GM19438 (cell line): ENCODE data around the gene MEGF6.

Experiments used
- ATAC-seq: cut with Tn5 transposase; IDR thresholded peaks from one replicate; pipeline ENCODE4 v1.9.1; 2021; ENCODE audit warnings: low read depth; ENCODE audit not compliant: unreplicated experiment

MEGF6 gene

GRCh38 chr1:3544040-3544977, 67.0 kb downstream of the MEGF6 start:
- no peak for ATAC-seq

- ATAC-seq = no peak
Measured at GRCh38 chr1:3543076-3544039, 68.0 kb downstream of the MEGF6 start.

GRCh38 chr1:3542676-3543075, 68.6 kb downstream of the MEGF6 start:
- no peak for ATAC-seq

- no peak for ATAC-seq
Measured at GRCh38 chr1:3541936-3542335, 69.4 kb downstream of the MEGF6 start.

- no peak for ATAC-seq
Measured at GRCh38 chr1:3541465-3541864, 69.8 kb downstream of the MEGF6 start.

- ATAC-seq = no peak
Measured at GRCh38 chr1:3540876-3541275, 70.4 kb downstream of the MEGF6 start.

- no peak for ATAC-seq
Measured at GRCh38 chr1:3539707-3540425, 71.4 kb downstream of the MEGF6 start.

- no peak for ATAC-seq
Measured at GRCh38 chr1:3537359-3537758, 73.9 kb downstream of the MEGF6 start.

- no peak for ATAC-seq
Measured at GRCh38 chr1:3536420-3537195, 74.7 kb downstream of the MEGF6 start.

- no peak for ATAC-seq
Measured at GRCh38 chr1:3535732-3536131, 75.6 kb downstream of the MEGF6 start.

- ATAC-seq = no peak
Measured at GRCh38 chr1:3534803-3535637, 76.3 kb downstream of the MEGF6 start.

GRCh38 chr1:3533067-3534048, 78.0 kb downstream of the MEGF6 start:
- no peak for ATAC-seq

GRCh38 chr1:3531928-3532327, 79.4 kb downstream of the MEGF6 start:
- ATAC-seq = no peak

GRCh38 chr1:3530926-3531818, 80.1 kb downstream of the MEGF6 start:
- ATAC-seq = no peak

GRCh38 chr1:3530086-3530925, 81.0 kb downstream of the MEGF6 start:
- ATAC-seq = no peak
